Neutrophil (primary cell): ENCODE results near the gene BDP1.
"Not testable (repeated sequence)": the region's sequence is repeated elsewhere in the genome, so short reads cannot be mapped to it uniquely, and the experiment has no call there.

Experiments
- H3K27ac ChIP-seq: fragments of 200-600 bp; sonication (generic); 2 replicates; pipeline ENCODE4 v1.5.1; 2016; ENCODE audit warnings: mild to moderate bottlenecking, moderate library complexity
- H3K27me3 ChIP-seq: fragments of 200-600 bp; sonication (generic); 2 replicates; pipeline ENCODE4 v1.6.0; 2016; ENCODE audit warnings: mild to moderate bottlenecking
- H3K36me3 ChIP-seq: fragments of 200-600 bp; sonication (generic); 2 replicates; pipeline ENCODE4 v1.5.1; 2017
- H3K4me1 ChIP-seq, 2 experiments: fragments of 200-600 bp in 1 of 2; sonication (generic) in 1 of 2; 1 replicate in 1 of 2; 2 replicates in 1 of 2; pipeline versions ENCODE4 v1.5.1 to v1.6.1; 2013 to 2016; ENCODE audit warnings: low read depth in 1 of 2, low read length in 1 of 2, mild to moderate bottlenecking in 1 of 2, moderate library complexity in 1 of 2; ENCODE audit not compliant: control insufficient read depth in 1 of 2, insufficient read depth in 1 of 2
- H3K4me3 ChIP-seq, 2 experiments: fragments of 200-600 bp in 1 of 2; sonication (generic) in 1 of 2; 1 replicate in 1 of 2; 2 replicates in 1 of 2; pipeline ENCODE4 v1.5.1; 2013 to 2016; ENCODE audit warnings: low read depth in 1 of 2, low read length in 1 of 2, mild to moderate bottlenecking in 1 of 2, moderate library complexity in 1 of 2
- H3K9me3 ChIP-seq: fragments of 200-600 bp; sonication (generic); 2 replicates; pipeline ENCODE4 v1.5.1; 2016
- TF ChIP-seq, protein P1 (sequence below): fragments of 200-600 bp; sonication (generic); IDR thresholded peaks from 2 replicates; pipeline ENCODE4 v1.5.1; 2016; ENCODE audit warnings: antibody characterized with exemption

Gene BDP1

DNA sequence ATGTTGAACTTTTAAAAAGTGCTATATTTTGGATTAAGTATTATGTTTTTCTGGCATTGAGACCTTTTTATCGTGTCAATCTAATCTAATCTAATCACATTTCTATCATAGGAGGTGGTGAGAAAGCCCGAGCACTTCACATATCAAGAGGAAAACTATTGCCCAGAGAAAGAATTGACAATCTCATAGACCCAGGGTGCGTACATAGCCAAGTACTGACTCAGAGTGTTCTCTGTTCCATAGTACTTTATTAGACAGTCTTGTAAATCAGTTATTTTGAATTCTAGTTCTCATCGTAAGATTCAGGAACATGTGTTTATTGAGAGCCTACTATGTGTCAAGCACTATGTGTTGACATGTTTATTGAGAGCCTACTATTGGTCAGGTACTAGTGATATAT is 140.7 kb downstream of the BDP1 start:
- TF ChIP-seq, protein P1, sequence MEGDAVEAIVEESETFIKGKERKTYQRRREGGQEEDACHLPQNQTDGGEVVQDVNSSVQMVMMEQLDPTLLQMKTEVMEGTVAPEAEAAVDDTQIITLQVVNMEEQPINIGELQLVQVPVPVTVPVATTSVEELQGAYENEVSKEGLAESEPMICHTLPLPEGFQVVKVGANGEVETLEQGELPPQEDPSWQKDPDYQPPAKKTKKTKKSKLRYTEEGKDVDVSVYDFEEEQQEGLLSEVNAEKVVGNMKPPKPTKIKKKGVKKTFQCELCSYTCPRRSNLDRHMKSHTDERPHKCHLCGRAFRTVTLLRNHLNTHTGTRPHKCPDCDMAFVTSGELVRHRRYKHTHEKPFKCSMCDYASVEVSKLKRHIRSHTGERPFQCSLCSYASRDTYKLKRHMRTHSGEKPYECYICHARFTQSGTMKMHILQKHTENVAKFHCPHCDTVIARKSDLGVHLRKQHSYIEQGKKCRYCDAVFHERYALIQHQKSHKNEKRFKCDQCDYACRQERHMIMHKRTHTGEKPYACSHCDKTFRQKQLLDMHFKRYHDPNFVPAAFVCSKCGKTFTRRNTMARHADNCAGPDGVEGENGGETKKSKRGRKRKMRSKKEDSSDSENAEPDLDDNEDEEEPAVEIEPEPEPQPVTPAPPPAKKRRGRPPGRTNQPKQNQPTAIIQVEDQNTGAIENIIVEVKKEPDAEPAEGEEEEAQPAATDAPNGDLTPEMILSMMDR = no peak
- Histone ChIP-seq H3K4me3 (no peak overlapping the region), H3K27me3 (no peaks in the 10 kb centered on the region), H3K36me3 (peaks cover 18% of the 10 kb centered on the region), H3K9me3 (no peaks in the 10 kb centered on the region), H3K4me1 (no peaks in the 10 kb centered on the region), H3K27ac (no peak overlapping the region)

DNA sequence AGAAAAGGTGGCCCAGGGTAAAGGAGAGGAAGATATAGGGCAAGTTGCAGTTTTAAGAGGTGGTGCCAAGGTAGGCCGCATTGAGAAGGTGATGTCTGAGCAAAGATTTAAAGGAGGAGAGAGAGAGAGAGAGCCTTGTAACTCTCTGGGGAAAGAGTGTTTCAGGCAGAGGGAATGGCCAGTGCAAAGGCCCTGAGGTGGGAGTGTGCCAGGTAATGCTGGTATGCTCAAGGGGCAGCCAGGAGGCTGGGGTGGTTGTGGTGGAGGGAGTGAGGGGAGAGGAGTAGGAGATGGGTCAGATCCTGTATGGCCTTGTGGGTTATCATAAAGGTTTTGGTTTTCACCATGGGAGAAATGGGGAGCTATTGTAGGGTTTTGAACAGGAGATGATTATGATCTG is 141.6 kb downstream of the BDP1 start:
- Histone ChIP-seq H3K9me3 (no peaks in the 10 kb centered on the region), H3K4me3 (no peak overlapping the region), H3K27me3 (no peaks in the 10 kb centered on the region), H3K27ac (no peak overlapping the region), H3K4me1 (no peaks in the 10 kb centered on the region), H3K36me3 (peaks cover 18% of the 10 kb centered on the region)
- TF ChIP-seq, protein P1 = no peak

DNA sequence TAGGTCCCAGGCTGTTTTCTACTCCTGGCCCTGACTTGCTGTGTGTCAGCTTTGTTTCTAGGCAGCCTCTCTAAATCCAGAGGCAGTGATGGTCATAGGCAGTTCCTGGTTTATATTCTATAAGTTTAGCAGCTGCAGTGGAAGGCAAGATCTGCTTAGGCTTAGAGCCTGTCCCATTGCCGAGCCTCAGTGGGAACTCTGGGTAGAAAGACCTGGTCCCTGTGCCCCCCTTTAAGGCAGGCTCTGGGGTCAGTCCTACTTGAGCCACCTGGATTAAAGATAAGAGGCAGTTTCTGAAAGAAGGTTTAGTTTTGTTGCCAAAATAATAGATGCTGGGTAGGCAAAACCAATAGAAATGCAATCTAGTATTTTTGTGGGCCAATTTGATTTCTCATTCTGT is 145.3 kb downstream of the BDP1 start:
- TF ChIP-seq, protein P1 = no peak
- Histone ChIP-seq H3K4me3 (no peak overlapping the region), H3K27ac (no peak overlapping the region), H3K4me1 (no peaks in the 10 kb centered on the region), H3K36me3 (peaks cover 18% of the 10 kb centered on the region), H3K27me3 (no peaks in the 10 kb centered on the region), H3K9me3 (no peaks in the 10 kb centered on the region)

DNA sequence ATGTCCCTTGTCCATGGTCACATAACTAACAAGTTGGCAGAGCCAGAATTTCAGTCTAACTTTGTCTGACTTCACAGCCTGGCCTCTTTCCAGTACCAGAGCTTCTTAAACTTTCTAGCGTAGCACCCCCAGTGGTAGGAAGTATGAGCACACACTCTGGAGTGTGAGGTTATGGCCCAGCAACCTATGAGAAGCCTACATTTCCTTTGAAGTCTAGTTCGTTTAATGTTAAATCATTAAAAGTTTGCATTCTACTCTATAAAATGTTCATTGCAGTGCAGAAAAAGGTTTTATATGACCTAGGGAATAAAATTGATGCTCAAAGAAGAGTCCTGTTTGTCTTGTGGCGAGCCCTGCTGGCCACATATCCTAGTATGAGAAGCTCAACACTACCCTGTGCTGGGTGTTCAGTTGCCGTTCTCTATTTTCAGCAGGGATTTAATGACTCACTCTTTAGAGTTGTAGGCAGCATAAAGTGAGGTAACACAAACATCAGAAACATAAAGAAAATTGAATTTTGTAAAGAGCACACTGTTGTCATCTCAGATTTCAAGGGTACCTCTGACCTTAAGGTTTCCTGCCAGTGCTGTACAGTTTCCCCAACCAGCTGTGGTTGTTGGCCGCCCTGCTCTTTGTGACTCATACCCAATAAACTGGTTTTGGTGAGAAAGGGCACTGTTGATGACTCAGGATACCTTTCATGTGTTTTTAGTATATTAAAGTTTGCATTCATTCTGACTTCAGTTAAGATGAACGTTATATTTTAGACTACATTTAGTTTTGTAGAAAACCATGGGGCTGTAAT is 146.0 kb downstream of the BDP1 start:
- no peak overlapping the region for H3K4me3 ChIP-seq
- H3K4me1 ChIP-seq = no peaks in the 10 kb centered on the region
- peaks cover 18% of the 10 kb centered on the region for H3K36me3 ChIP-seq
- TF ChIP-seq, protein P1 = no peak
- H3K27ac ChIP-seq = no peak overlapping the region
- H3K9me3 ChIP-seq = no peaks in the 10 kb centered on the region
- no peaks in the 10 kb centered on the region for H3K27me3 ChIP-seq

DNA sequence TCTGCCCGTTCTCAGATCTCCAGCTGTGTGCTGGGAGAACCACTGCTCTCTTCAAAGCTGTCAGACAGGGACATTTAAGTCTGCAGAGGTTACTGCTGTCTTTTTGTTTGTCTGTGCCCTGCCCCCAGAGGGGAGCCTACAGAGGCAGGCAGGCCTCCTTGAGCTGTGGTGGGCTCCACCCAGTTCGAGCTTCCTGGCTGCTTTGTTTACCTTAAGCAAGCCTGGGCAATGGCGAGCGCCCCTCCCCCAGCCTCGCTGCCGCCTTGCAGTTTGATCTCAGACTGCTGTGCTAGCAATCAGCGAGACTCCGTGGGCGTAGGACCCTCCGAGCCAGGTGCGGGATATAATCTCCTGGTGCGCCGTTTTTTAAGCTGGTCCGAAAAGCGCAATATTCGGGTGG is 154.5 kb downstream of the BDP1 start:
- not testable (repeated sequence) for H3K27ac ChIP-seq, H3K4me3 ChIP-seq, H3K27me3 ChIP-seq, H3K36me3 ChIP-seq, H3K9me3 ChIP-seq, H3K4me1 ChIP-seq

DNA sequence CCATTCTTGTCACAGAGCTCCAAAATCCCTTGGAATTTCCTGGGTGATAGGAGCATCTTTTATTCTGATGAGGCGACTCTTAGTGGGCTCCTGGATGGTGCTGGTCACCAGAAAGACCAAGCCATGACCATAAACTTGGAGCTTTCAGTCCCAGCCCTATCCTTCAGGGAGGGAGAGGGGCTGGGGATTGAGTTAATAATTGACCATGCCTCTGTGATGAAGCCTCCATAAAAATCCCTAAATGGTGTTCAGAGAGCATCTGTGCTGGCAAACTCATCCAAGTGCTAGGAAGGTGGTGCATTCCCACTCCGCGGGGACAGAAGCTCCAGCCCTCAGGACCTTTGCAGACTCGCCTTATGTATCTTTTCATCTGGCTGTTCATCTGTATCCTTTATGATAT is 160.4 kb downstream of the BDP1 start:
- H3K27ac ChIP-seq = no peak overlapping the region
- H3K36me3 ChIP-seq = no peaks in the 10 kb centered on the region
- no peaks in the 10 kb centered on the region for H3K27me3 ChIP-seq
- H3K4me1 ChIP-seq = no peaks in the 10 kb centered on the region
- TF ChIP-seq, protein P1 = no peak
- H3K9me3 ChIP-seq = no peaks in the 10 kb centered on the region
- H3K4me3 ChIP-seq = no peak overlapping the region
